Neural cell (in vitro differentiated cells): ENCODE results near the gene RFX2. TPM values are rescaled to one million over a fixed set of nuclear protein-coding genes. Genes with fewer than 3 reads are reported as not detected.
A peak's percentile ranks its signal among the peaks of the same experiment; 100 is the strongest.

ENCODE experiments used
- H2AFZ ChIP-seq: fragments of 200-600, 300-800 bp; sonication (generic), shearing (Covaris generic); 2 replicates; pipeline ENCODE4 v1.6.0; 2014; ENCODE audit warnings: low read depth, mild to moderate bottlenecking, antibody characterized with exemption, low read length, moderate library complexity
- H3F3A ChIP-seq: fragments of 200-600 bp; shearing (Covaris generic); 2 replicates; pipeline ENCODE4 v1.6.1; 2016; ENCODE audit warnings: mild to moderate bottlenecking, moderate library complexity, mixed read lengths, antibody characterized with exemption, low read length; ENCODE audit not compliant: insufficient read depth, poor library complexity, severe bottlenecking
- H3K27ac ChIP-seq: fragments of 200-600, 300-800 bp; sonication (generic), shearing (Covaris generic); 2 replicates; pipeline ENCODE4 v1.5.1; 2014; ENCODE audit warnings: mild to moderate bottlenecking, low read length, moderate library complexity
- H3K27me3 ChIP-seq: fragments of 300-800, 200-600 bp; sonication (generic), shearing (Covaris generic); 2 replicates; pipeline ENCODE4 v1.6.0; 2014; ENCODE audit warnings: mild to moderate bottlenecking, low read depth, low read length, moderate library complexity; ENCODE audit not compliant: insufficient read depth
- H3K36me3 ChIP-seq: fragments of 300-800, 200-600 bp; sonication (generic), shearing (Covaris generic); 2 replicates; pipeline ENCODE4 v1.5.1; 2014; ENCODE audit warnings: mild to moderate bottlenecking, antibody characterized with exemption, low read length, moderate library complexity; ENCODE audit not compliant: insufficient read depth
- H3K4me2 ChIP-seq: fragments of 300-800, 200-600 bp; sonication (generic), shearing (Covaris generic); 2 replicates; pipeline ENCODE4 v1.6.0; 2014; ENCODE audit warnings: mild to moderate bottlenecking, low read length
- H3K4me3 ChIP-seq: fragments of 300-800, 200-600 bp; sonication (generic), shearing (Covaris generic); 2 replicates; pipeline ENCODE4 v1.5.1; 2014; ENCODE audit warnings: mild to moderate bottlenecking, low read length, moderate library complexity
- H3K79me2 ChIP-seq: fragments of 200-600 bp; shearing (Covaris generic); replicated peaks from 2 replicates; pipeline ENCODE4 v1.6.0; 2014; ENCODE audit warnings: mild to moderate bottlenecking, low read length, moderate library complexity; ENCODE audit not compliant: insufficient read depth
- H3K9ac ChIP-seq: fragments of 300-800, 200-600 bp; sonication (generic), shearing (Covaris generic); 2 replicates; pipeline ENCODE4 v1.6.1; 2016; ENCODE audit warnings: mild to moderate bottlenecking, low read length, mixed read lengths
- H3K9me2 ChIP-seq: fragments of 200-600 bp; shearing (Covaris generic); 2 replicates; pipeline ENCODE4 v1.6.1; 2016; ENCODE audit warnings: mild to moderate bottlenecking, low read length, mixed read lengths; ENCODE audit not compliant: insufficient read depth
- H3K9me3 ChIP-seq: fragments of 200-600, 300-800 bp; sonication (generic), shearing (Covaris generic); 2 replicates; pipeline ENCODE4 v1.6.1; 2016; ENCODE audit warnings: mild to moderate bottlenecking, mixed run types, low read length, moderate library complexity, mixed read lengths
- H4K20me1 ChIP-seq: fragments of 200-600 bp; shearing (Covaris generic); 2 replicates; pipeline ENCODE4 v1.6.1; 2016; ENCODE audit warnings: mild to moderate bottlenecking, mixed run types; ENCODE audit not compliant: insufficient read depth
- CTCF ChIP-seq: fragments of 450-650 bp; IDR thresholded peaks from 2 replicates; pipeline ENCODE4 v1.5.1; 2014; ENCODE audit warnings: antibody characterized with exemption, mild to moderate bottlenecking, moderate library complexity; ENCODE audit not compliant: poor library complexity, severe bottlenecking
- EP300 ChIP-seq: fragments of 450-650 bp; conservative IDR thresholded peaks from 2 replicates; pipeline ENCODE4 v1.6.1; 2014; ENCODE audit warnings: antibody characterized with exemption, mild to moderate bottlenecking, moderate library complexity; ENCODE audit not compliant: poor library complexity, severe bottlenecking
- EZH2 ChIP-seq: fragments of 200-600, 300-800 bp; shearing (Covaris generic), sonication (generic); IDR thresholded peaks from 2 replicates; pipeline ENCODE4 v1.6.1; 2014; ENCODE audit warnings: antibody characterized with exemption, low read length, borderline replicate concordance, mild to moderate bottlenecking; ENCODE audit not compliant: insufficient read depth, poor library complexity, severe bottlenecking
- MXI1 ChIP-seq: fragments of 450-650 bp; conservative IDR thresholded peaks from 2 replicates; pipeline ENCODE4 v1.6.1; 2014; ENCODE audit warnings: antibody characterized with exemption, mild to moderate bottlenecking; ENCODE audit not compliant: poor library complexity, severe bottlenecking
- POLR2AphosphoS5 ChIP-seq: IDR thresholded peaks from 2 replicates; pipeline ENCODE4 v1.6.1; 2012
- RAD21 ChIP-seq: fragments of 450-650 bp; conservative IDR thresholded peaks from 2 replicates; pipeline ENCODE4 v1.6.1; 2014; ENCODE audit warnings: antibody characterized with exemption, mild to moderate bottlenecking, moderate library complexity
- REST ChIP-seq: IDR thresholded peaks from 2 replicates; pipeline ENCODE4 v1.6.1; 2012; ENCODE audit warnings: borderline replicate concordance
- SMC3 ChIP-seq: fragments of 450-650 bp; conservative IDR thresholded peaks from 2 replicates; pipeline ENCODE4 v1.6.1; 2014; ENCODE audit warnings: antibody characterized with exemption, mild to moderate bottlenecking, moderate library complexity; ENCODE audit not compliant: poor library complexity
- TAF1 ChIP-seq: IDR thresholded peaks from 2 replicates; pipeline ENCODE4 v1.6.1; 2012; ENCODE audit warnings: low read depth
- polyA plus RNA-seq: library from polyadenylated mRNA; depleted of rRNA; stranded (reverse); fragments of >200 nt; gene quantifications from 2 replicates; pipeline ENCODE4 v1.2.3, GENCODE V29; 2014

Gene RFX2
- polyA plus RNA-seq, 1 donor from 2014 or later, result 0.69 TPM

GRCh38 chr19:5977785-5978605, 132.3 kb downstream of the RFX2 start, which contains the start of gene RANBP3:
Gene RANBP3, minus strand, starts transcription at chr19:5978140. Its CDS starts 58 bp downstream, at chr19:5978082.
- no peaks in the 10 kb centered on the region for H3K9me2 ChIP-seq
- H3K9me3 ChIP-seq, result no peaks in the 10 kb centered on the region
- TF ChIP-seq POLR2AphosphoS5, result peak; percentile 94
- TF ChIP-seq RAD21, result no peak
- TF ChIP-seq REST, result peak; percentile 84
- no peak for TF ChIP-seq CTCF
- peak; percentile 97 for TF ChIP-seq TAF1
- peak; percentile 12 for TF ChIP-seq EP300
- H3K4me2 ChIP-seq, result peak within 1 kb of the TSS; percentile 91
- no peaks in the 10 kb centered on the region for H3K36me3 ChIP-seq
- no peaks in the 10 kb centered on the region for H3K27me3 ChIP-seq
- no peaks in the 10 kb centered on the region for H4K20me1 ChIP-seq
- peak within 1 kb of the TSS; percentile 96 for H3K9ac ChIP-seq
- H3F3A ChIP-seq, result no peaks in the 10 kb centered on the region
- H3K79me2 ChIP-seq, result peaks cover 47% of the 10 kb centered on the region
- peak within 1 kb of the TSS; percentile 88 for H2AFZ ChIP-seq
- peak within 1 kb of the TSS; percentile 89 for H3K27ac ChIP-seq
- H3K4me3 ChIP-seq, result peak within 1 kb of the TSS; percentile 98

- Histone ChIP-seq H3K79me2 (peaks cover 54% of the 10 kb centered on the region), H3K9me3 (no peaks in the 10 kb centered on the region), H3K4me3 (peak overlapping the region; percentile 98), H3K27me3 (no peaks in the 10 kb centered on the region), H3K4me2 (peak overlapping the region; percentile 91), H2AFZ (peak overlapping the region; percentile 88), H3K36me3 (no peaks in the 10 kb centered on the region), H4K20me1 (no peaks in the 10 kb centered on the region), H3K9me2 (no peaks in the 10 kb centered on the region), H3K27ac (peak overlapping the region; percentile 89), H3F3A (no peaks in the 10 kb centered on the region), H3K9ac (peak overlapping the region; percentile 96)
- TF ChIP-seq EZH2 (no peak), MXI1 (no peak), CTCF (no peak), SMC3 (no peak), EP300 (no peak), RAD21 (no peak), REST (no peak), TAF1 (no peak), POLR2AphosphoS5 (no peak)
Measured at GRCh38 chr19:5977222-5977784, 133.0 kb downstream of the RFX2 start.
